Peyer's patch (tissue), 4 donors: Measurements from ENCODE around the gene STAMBP.

Source experiments
- POLR2A ChIP-seq, 2 donors: fragments of 450-650 bp; IDR thresholded peaks; one replicate each; pipeline ENCODE4 v1.5.1; 2017; ENCODE audit warnings: antibody characterized with exemption in 2 of 2, mild to moderate bottlenecking in 2 of 2, moderate library complexity in 2 of 2
- TF ChIP-seq, protein P1 (sequence below), 6 experiments: fragments of 450-650 bp in 4 of 6; fragments of 200-600 bp in 2 of 6; sonication (generic) in 1 of 6; IDR thresholded peaks; one replicate each; pipeline ENCODE4 v1.5.1; 2017 to 2019; ENCODE audit warnings: antibody characterized with exemption in 6 of 6, mild to moderate bottlenecking in 3 of 6, moderate library complexity in 1 of 6

DNA sequence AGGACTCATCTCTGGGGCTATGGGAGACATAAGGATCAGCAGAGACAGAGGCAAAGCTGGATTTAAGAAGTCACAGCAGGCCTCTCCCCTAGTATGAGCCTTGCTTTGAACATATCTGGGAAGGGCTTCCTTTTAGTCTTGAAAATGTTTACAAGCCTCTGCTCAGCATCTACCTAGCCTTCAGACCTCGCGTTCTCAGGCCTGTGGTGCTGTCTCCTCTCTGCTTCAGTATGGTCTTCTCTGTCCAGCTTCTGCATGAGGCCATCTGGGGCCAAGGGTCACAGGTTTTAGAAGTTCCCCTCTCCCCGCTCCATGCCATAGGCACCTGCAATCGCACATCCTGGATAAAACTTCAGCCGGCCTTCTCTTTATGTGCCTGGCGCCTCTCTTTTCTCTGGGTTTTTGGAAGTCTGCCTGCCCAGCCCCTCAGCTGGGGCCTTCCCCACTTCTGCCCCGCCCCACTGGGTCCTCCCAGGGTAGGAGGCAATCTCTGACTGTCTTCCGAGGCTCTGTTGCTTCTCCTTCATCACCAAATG is 71.1 kb downstream of the STAMBP start:
- TF ChIP-seq, protein P1, sequence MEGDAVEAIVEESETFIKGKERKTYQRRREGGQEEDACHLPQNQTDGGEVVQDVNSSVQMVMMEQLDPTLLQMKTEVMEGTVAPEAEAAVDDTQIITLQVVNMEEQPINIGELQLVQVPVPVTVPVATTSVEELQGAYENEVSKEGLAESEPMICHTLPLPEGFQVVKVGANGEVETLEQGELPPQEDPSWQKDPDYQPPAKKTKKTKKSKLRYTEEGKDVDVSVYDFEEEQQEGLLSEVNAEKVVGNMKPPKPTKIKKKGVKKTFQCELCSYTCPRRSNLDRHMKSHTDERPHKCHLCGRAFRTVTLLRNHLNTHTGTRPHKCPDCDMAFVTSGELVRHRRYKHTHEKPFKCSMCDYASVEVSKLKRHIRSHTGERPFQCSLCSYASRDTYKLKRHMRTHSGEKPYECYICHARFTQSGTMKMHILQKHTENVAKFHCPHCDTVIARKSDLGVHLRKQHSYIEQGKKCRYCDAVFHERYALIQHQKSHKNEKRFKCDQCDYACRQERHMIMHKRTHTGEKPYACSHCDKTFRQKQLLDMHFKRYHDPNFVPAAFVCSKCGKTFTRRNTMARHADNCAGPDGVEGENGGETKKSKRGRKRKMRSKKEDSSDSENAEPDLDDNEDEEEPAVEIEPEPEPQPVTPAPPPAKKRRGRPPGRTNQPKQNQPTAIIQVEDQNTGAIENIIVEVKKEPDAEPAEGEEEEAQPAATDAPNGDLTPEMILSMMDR (IDR thresholded peaks at IDR 0.05) = no peak
- TF ChIP-seq POLR2A (IDR thresholded peaks at IDR 0.05) = no peak
